Measurements from ENCODE around the gene PDE4D.

- TF ChIP-seq CBX3 (IDR thresholded peaks at IDR 0.05; ENCODE audit: borderline replicate concordance, low read depth), result no peak
- TF ChIP-seq E2F4 (IDR thresholded peaks at IDR 0.05; ENCODE audit: low read depth, low read length), result no peak
- TF ChIP-seq CTCF (IDR thresholded peaks at IDR 0.05 in 2 of 3, conservative IDR thresholded peaks at IDR 0.05 in 1 of 3; ENCODE audit: control insufficient read depth in 2 of 3, extremely low read depth in 1 of 3, insufficient read depth in 1 of 3, low read depth in 3 of 3, low read length in 3 of 3), result no peak
- no peak for TF ChIP-seq TAF1 (IDR thresholded peaks at IDR 0.05; ENCODE audit: borderline replicate concordance, low read depth, low read length)
- no peak for TF ChIP-seq ZNF274 (IDR thresholded peaks at IDR 0.05; ENCODE audit: insufficient read depth, insufficient read length)
- TF ChIP-seq CREM (IDR thresholded peaks at IDR 0.05; ENCODE audit: low read depth), result no peak
- no peak for TF ChIP-seq ATF7 (IDR thresholded peaks at IDR 0.05; ENCODE audit: low read depth)
- no peak for TF ChIP-seq TCF12 (IDR thresholded peaks at IDR 0.05; ENCODE audit: low read depth, low read length)
- no peak for TF ChIP-seq YY1 (IDR thresholded peaks at IDR 0.05; ENCODE audit: low read depth, low read length)
- no peak for TF ChIP-seq CBX5 (IDR thresholded peaks at IDR 0.05; ENCODE audit: low read depth)
- no peak for TF ChIP-seq SMC3 (IDR thresholded peaks at IDR 0.05; ENCODE audit: borderline replicate concordance, low read length)
- TF ChIP-seq YBX1 (IDR thresholded peaks at IDR 0.05), result no peak
Observed at GRCh38 chr5:59132131-59132530, 761.4 kb downstream of the PDE4D start.

All from GM12878 (cell line).